ENCODE data around the gene ENTHD1. TPM values are rescaled to one million over a fixed set of nuclear protein-coding genes. Genes with fewer than 3 reads are reported as not detected.

The ENTHD1 gene
- total and polyA plus RNA-seq, 2 donors (not counting 3 experiments of a cell fraction or from before 2014, with no cell fraction given) = not detected

- CTCF ChIA-PET = no interaction called here
- POLR2A ChIA-PET = no interaction called here
- Histone ChIP-seq H2AFZ (ENCODE audit: low read depth, low read length) (no peak overlapping the region), H3K79me2 (ENCODE audit: control insufficient read depth, insufficient read depth, low read length) (no peaks in the 10 kb centered on the region), H3K4me1 (ENCODE audit: control insufficient read depth, extremely low read depth, insufficient read depth, low read length) (peaks cover 9% of the 10 kb centered on the region), H3K4me2 (ENCODE audit: insufficient read depth, low read length) (no peak overlapping the region), H4K20me1 (replicated peaks; ENCODE audit: control insufficient read depth, extremely low read depth, insufficient read depth, low read length) (no peaks in the 10 kb centered on the region), H3K4me3 (replicated peaks in 1 of 3; ENCODE audit: insufficient read depth in 1 of 3, low read depth in 1 of 3, low read length in 3 of 3) (no peak overlapping the region), H3K36me3 (ENCODE audit: control insufficient read depth in 2 of 2, extremely low read depth in 1 of 2, insufficient read depth in 2 of 2, low read length in 2 of 2) (no peaks in the 10 kb centered on the region), H3K27me3 (ENCODE audit: control insufficient read depth in 2 of 2, insufficient read depth in 2 of 2, low read length in 2 of 2) (peaks cover 0 to 22% of the 10 kb centered on the region in 2 experiments), H3K9me1 (replicated peaks; ENCODE audit: control insufficient read depth, extremely low read depth, insufficient read depth, low read length) (no peaks in the 10 kb centered on the region), H3K9ac (replicated peaks; ENCODE audit: extremely low read depth, insufficient read depth, low read length) (no peak overlapping the region), H3K9me3 (replicated peaks; ENCODE audit: control insufficient read depth, insufficient read depth, low read length) (no peaks in the 10 kb centered on the region), H3K27ac (ENCODE audit: insufficient read depth, low read depth, low read length) (no peak overlapping the region)
- FAIRE-seq = no peak
- intact Hi-C loops (cut with micrococcal nuclease) = no loop called here
- TF ChIP-seq POLR2A (IDR thresholded peaks at IDR 0.05; ENCODE audit: low read depth, low read length) (no peak), FOS (IDR thresholded peaks at IDR 0.05; ENCODE audit: borderline replicate concordance, insufficient read depth, low read length) (no peak), EZH2 (IDR thresholded peaks at IDR 0.05; ENCODE audit: borderline replicate concordance, low read depth, low read length, severe bottlenecking) (no peak), MAX (IDR thresholded peaks at IDR 0.05; ENCODE audit: insufficient read depth, insufficient read length) (no peak), CTCF (IDR thresholded peaks at IDR 0.05; ENCODE audit: extremely low read depth in 1 of 2, insufficient read depth in 1 of 2, low read depth in 1 of 2, low read length in 2 of 2) (no peak), GATA2 (IDR thresholded peaks at IDR 0.05; ENCODE audit: insufficient read depth, insufficient read length, low read depth, low read length) (no peak)
- dilution Hi-C loops (cut with MboI; ENCODE audit: extremely low pct_ligation_motif_present, low sequenced_read_pairs) = no loop called here
- DNase-seq (ENCODE audit: low read depth, low spot score) = no peak
- no TSS peak for BruUV-seq (replicated peaks)
These were observed 75.5 kb downstream of the ENTHD1 start for GRCh38 chr22:39818094-39818493.

GRCh38 chr22:39815932-39816331 is 77.6 kb downstream of the ENTHD1 start:
- Histone ChIP-seq H3K36me3 (ENCODE audit: control insufficient read depth in 2 of 2, extremely low read depth in 1 of 2, insufficient read depth in 2 of 2, low read length in 2 of 2) (no peaks in the 10 kb centered on the region), H3K4me3 (replicated peaks in 1 of 3; ENCODE audit: insufficient read depth in 1 of 3, low read depth in 1 of 3, low read length in 3 of 3) (no peak overlapping the region), H3K27me3 (ENCODE audit: control insufficient read depth in 2 of 2, insufficient read depth in 2 of 2, low read length in 2 of 2) (peaks cover 4 to 12% of the 10 kb centered on the region in 2 experiments), H3K4me1 (ENCODE audit: control insufficient read depth, extremely low read depth, insufficient read depth, low read length) (peaks cover 9% of the 10 kb centered on the region), H3K9me1 (replicated peaks; ENCODE audit: control insufficient read depth, extremely low read depth, insufficient read depth, low read length) (no peaks in the 10 kb centered on the region), H3K27ac (ENCODE audit: insufficient read depth, low read depth, low read length) (no peak overlapping the region), H3K9me3 (replicated peaks; ENCODE audit: control insufficient read depth, insufficient read depth, low read length) (no peaks in the 10 kb centered on the region), H3K4me2 (ENCODE audit: insufficient read depth, low read length) (no peak overlapping the region), H2AFZ (ENCODE audit: low read depth, low read length) (no peak overlapping the region), H3K79me2 (ENCODE audit: control insufficient read depth, insufficient read depth, low read length) (no peaks in the 10 kb centered on the region), H3K9ac (replicated peaks; ENCODE audit: extremely low read depth, insufficient read depth, low read length) (no peak overlapping the region), H4K20me1 (replicated peaks; ENCODE audit: control insufficient read depth, extremely low read depth, insufficient read depth, low read length) (no peaks in the 10 kb centered on the region)
- no peak for DNase-seq (ENCODE audit: low read depth, low spot score)
- TF ChIP-seq POLR2AphosphoS5 (IDR thresholded peaks at IDR 0.05; ENCODE audit: insufficient read depth, low read depth, low read length) = no peak
- TF ChIP-seq GATA2 (IDR thresholded peaks at IDR 0.05; ENCODE audit: insufficient read depth, insufficient read length, low read depth, low read length) = no peak
- no peak for TF ChIP-seq JUN (IDR thresholded peaks at IDR 0.05; ENCODE audit: borderline replicate concordance, insufficient read depth, insufficient read length, low read depth)
- no peak for TF ChIP-seq CTCF (IDR thresholded peaks at IDR 0.05; ENCODE audit: extremely low read depth in 1 of 2, insufficient read depth in 1 of 2, low read depth in 1 of 2, low read length in 2 of 2)
- TF ChIP-seq MAX (IDR thresholded peaks at IDR 0.05; ENCODE audit: insufficient read depth, insufficient read length) = no peak
- TF ChIP-seq MYC (IDR thresholded peaks at IDR 0.05; ENCODE audit: low read depth, low read length) = no peak
- no peak for TF ChIP-seq EZH2 (IDR thresholded peaks at IDR 0.05; ENCODE audit: borderline replicate concordance, low read depth, low read length, severe bottlenecking)
- TF ChIP-seq POLR2A (IDR thresholded peaks at IDR 0.05; ENCODE audit: low read depth, low read length) = no peak
- no peak for TF ChIP-seq FOS (IDR thresholded peaks at IDR 0.05; ENCODE audit: borderline replicate concordance, insufficient read depth, low read length)
- intact Hi-C loops (cut with micrococcal nuclease) (no loop called here), dilution Hi-C loops (cut with MboI; ENCODE audit: extremely low pct_ligation_motif_present, low sequenced_read_pairs) (no loop called here)
- no peak for FAIRE-seq
- BruUV-seq (replicated peaks) = no TSS peak
- ChIA-PET POLR2A (no interaction called here), CTCF (no interaction called here)
